Measurements from ENCODE around the gene GP5.

- no peak for TF ChIP-seq CTCF (IDR thresholded peaks at IDR 0.05; ENCODE audit: low read depth, low read length)
- no peak for TF ChIP-seq EZH2phosphoT487 (IDR thresholded peaks at IDR 0.05; ENCODE audit: low read depth)
Observed at GRCh38 chr3:194354315-194354714, 44.8 kb downstream of the GP5 start.
